Epithelial cell of proximal tubule (primary cell): Measurements from ENCODE around the gene NDUFV1. TPM values are rescaled to one million over a fixed set of nuclear protein-coding genes. Genes with fewer than 3 reads are reported as not detected.
A peak's percentile ranks its signal among the peaks of the same experiment; 100 is the strongest.
"Not testable (repeated sequence)": the region's sequence is repeated elsewhere in the genome, so short reads cannot be mapped to it uniquely, and the experiment has no call there.

Experiments used
- DNase-seq: peaks from one replicate; pipeline ENCODE4 v3.0.0-alpha.2; 2011; ENCODE audit warnings: low read depth
- H3K4me3 ChIP-seq: 2 replicates; pipeline ENCODE4 v1.5.1; 2011; ENCODE audit warnings: low read depth, mild to moderate bottlenecking, low read length
- CTCF ChIP-seq: conservative IDR thresholded peaks from 2 replicates; pipeline ENCODE4 v1.5.1; 2012; ENCODE audit warnings: low read depth, mild to moderate bottlenecking, low read length
- total RNA-seq: library from RNA; depleted of rRNA; stranded (reverse); fragments of >200 nt; gene quantifications from 2 replicates; pipeline ENCODE4 v1.2.3, GENCODE V29; 2015

The NDUFV1 gene
- total RNA-seq, 1 donor from 2014 or later: 226 TPM

GRCh38 chr11:67635231-67635521, 28.4 kb downstream of the NDUFV1 start:
- no peak for TF ChIP-seq CTCF
- DNase-seq: no peak

DNA sequence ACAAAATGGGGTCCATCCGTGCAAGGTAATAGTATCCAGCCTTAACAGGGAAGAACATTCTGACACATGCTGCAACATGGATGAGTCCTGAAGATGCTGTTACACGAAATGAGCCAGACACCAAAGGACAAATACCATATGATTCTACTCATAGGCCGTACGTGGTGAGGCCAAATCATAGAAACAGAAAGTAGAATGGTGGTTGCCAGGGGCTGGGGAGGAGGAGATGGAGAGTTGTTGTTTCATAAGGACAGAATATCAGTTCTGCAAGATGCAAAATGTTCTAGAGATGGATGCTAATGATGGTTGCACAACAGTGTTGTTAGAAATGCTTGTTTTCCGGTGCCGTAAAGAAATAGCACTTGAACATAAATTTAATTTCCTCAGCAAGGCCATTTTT, 30.2 kb downstream of the NDUFV1 start:
- no peak for TF ChIP-seq CTCF
- H3K4me3 ChIP-seq: no peak overlapping the region
- no peak for DNase-seq

More at GRCh38 chr11:67635231-67635521, 28.4 kb downstream of the NDUFV1 start:
- no peak overlapping the region for H3K4me3 ChIP-seq

- not testable (repeated sequence) for DNase-seq, H3K4me3 ChIP-seq
These were observed 30.7 kb downstream of the NDUFV1 start for GRCh38 chr11:67637441-67637840.

- no peak overlapping the region for H3K4me3 ChIP-seq
- DNase-seq: no peak
- TF ChIP-seq CTCF: no peak
These were observed 32.0 kb downstream of the NDUFV1 start for GRCh38 chr11:67638535-67639437.

GRCh38 chr11:67639438-67639859, 32.7 kb downstream of the NDUFV1 start, which contains the start of gene TBX10:
Gene TBX10, minus strand, starts transcription at chr11:67639763. Its CDS starts 291 bp downstream, at chr11:67639472.
- no peak within 1 kb of the TSS for H3K4me3 ChIP-seq
- no peak for DNase-seq
- no peak for TF ChIP-seq CTCF

DNA sequence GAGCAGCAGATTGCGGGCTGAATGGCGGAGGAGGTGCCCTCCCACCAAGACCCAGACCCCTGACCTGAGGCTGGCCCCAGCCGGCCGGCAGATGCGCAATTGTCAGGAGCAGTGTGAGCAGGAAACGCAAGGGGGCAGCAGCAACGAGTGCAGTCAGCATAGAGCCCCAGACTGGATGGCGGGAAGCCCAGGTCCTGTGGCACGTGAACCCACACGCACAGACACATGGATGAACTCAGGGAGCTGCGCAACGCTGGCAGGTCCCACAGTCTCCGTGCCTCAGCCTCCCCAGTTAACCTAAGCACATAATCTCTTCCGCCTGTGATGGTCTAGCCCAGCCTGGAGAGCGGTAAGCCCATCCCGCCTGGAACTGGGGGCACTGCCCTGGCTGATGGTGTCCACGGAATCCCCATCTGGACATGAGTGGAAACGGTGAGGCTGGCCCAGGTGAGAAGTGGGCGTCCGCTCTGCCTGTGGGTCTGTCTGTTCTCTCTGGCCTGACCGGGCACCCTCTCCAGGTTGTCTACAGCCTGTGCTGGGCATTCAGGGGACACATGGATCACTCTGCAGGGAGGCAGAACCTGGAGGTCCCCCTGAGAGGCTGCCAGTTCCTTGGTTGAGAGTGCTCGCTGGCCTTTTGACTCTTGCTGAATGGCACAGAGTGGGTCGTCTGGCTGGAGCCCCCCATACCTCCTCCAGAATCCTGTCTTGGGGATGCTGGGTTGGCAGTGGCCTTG, 33.5 kb downstream of the NDUFV1 start:
- no peak for DNase-seq
- no peak overlapping the region for H3K4me3 ChIP-seq
- TF ChIP-seq CTCF: peak; percentile 77

GRCh38 chr11:67640758-67641337, 34.1 kb downstream of the NDUFV1 start:
- no peak for DNase-seq
- H3K4me3 ChIP-seq: no peak overlapping the region
- TF ChIP-seq CTCF: no peak
